SH-SY5Y (cell line): Measurements from ENCODE around the gene MYL3.

ENCODE experiments used
- GATA2 ChIP-seq: IDR thresholded peaks from 2 replicates; pipeline ENCODE4 v1.6.1; 2011; ENCODE audit warnings: mild to moderate bottlenecking, low read depth, low read length
- GATA3 ChIP-seq: IDR thresholded peaks from 2 replicates; pipeline ENCODE4 v1.6.1; 2011; ENCODE audit warnings: low read depth, mild to moderate bottlenecking, low read length, moderate library complexity

GRCh38 chr3:46866720-46867549, 3.7 kb upstream of the MYL3 start:
- TF ChIP-seq GATA2: no peak
- TF ChIP-seq GATA3: no peak
